Measurements from ENCODE around the gene SLCO1A2. TPM values are rescaled to one million over a fixed set of nuclear protein-coding genes. Genes with fewer than 3 reads are reported as not detected.

Gene SLCO1A2
- total and polyA plus RNA-seq, 2 of the 8 experiments (the other 6 are each of a cell fraction or from before 2014, with no cell fraction given): 2.9 to 5.1 TPM

GRCh38 chr12:21300632-21301031 is 34.1 kb downstream of the SLCO1A2 start:
- no peak overlapping the region for H2BK20ac ChIP-seq (ENCODE audit: low read length)
- no peak overlapping the region for H2BK12ac ChIP-seq (ENCODE audit: low read depth, low read length)
- TF ChIP-seq EZH2 (IDR thresholded peaks at IDR 0.05; ENCODE audit: low read depth, low read length, severe bottlenecking) (no peak), SP1 (IDR thresholded peaks at IDR 0.05; ENCODE audit: low read depth, low read length) (no peak), SIN3A (conservative IDR thresholded peaks at IDR 0.05 in 1 of 2, IDR thresholded peaks at IDR 0.05 in 1 of 2; ENCODE audit: low read depth in 1 of 2, low read length in 2 of 2) (no peak), ASH2L (IDR thresholded peaks at IDR 0.05; ENCODE audit: low read length) (no peak), SIX5 (IDR thresholded peaks at IDR 0.05; ENCODE audit: low read depth, low read length) (no peak)
- no peak overlapping the region for H3K23ac ChIP-seq (ENCODE audit: insufficient read length)
- H3K4me1 ChIP-seq (replicated peaks in 1 of 4; ENCODE audit: control insufficient read depth in 3 of 4, insufficient read depth in 4 of 4, low read length in 3 of 4): no peaks in the 10 kb centered on the region
- DNase-seq (ENCODE audit: low read depth in 1 of 2, low spot score in 2 of 2): no peak
- no peak overlapping the region for H3K4me3 ChIP-seq (ENCODE audit: extremely low read depth in 1 of 4, insufficient read depth in 2 of 4, low read depth in 3 of 4, low read length in 4 of 4)
- H3K36me3 ChIP-seq (ENCODE audit: control insufficient read depth in 2 of 4, insufficient read depth in 4 of 4, low read length in 3 of 4): no peaks in the 10 kb centered on the region
- H4K5ac ChIP-seq (ENCODE audit: insufficient read length, low read depth, low read length): no peak overlapping the region
- H2BK120ac ChIP-seq (replicated peaks; ENCODE audit: low read depth, low read length): no peak overlapping the region
- no peak overlapping the region for H3K27ac ChIP-seq (ENCODE audit: low read depth, low read length)
- no peak overlapping the region for H2AFZ ChIP-seq (ENCODE audit: low read length)
- H2BK15ac ChIP-seq (ENCODE audit: low read length): no peak overlapping the region
- H3K79me1 ChIP-seq (ENCODE audit: low read depth, low read length): no peaks in the 10 kb centered on the region
- H4K8ac ChIP-seq (ENCODE audit: extremely low read depth, insufficient read depth, low read length): no peak overlapping the region
- CTCF ChIA-PET (ENCODE audit: partially characterized antibody): interaction anchor here (1.0 to 5.1 kb wide), 4 partner anchors 9 to 150 kb away, joined by 3 to 27 read pairs (median 4); no protein-coding TSS in a partner anchor
- H4K20me1 ChIP-seq (replicated peaks in 1 of 2; ENCODE audit: control insufficient read depth in 1 of 2, insufficient read depth in 2 of 2, low read length in 2 of 2): no peaks in the 10 kb centered on the region
- no peak overlapping the region for H3K4me2 ChIP-seq (ENCODE audit: insufficient read depth in 1 of 2, low read depth in 2 of 2, low read length in 2 of 2)
- FAIRE-seq: no peak
- no peaks in the 10 kb centered on the region for H3K79me2 ChIP-seq (ENCODE audit: control insufficient read depth in 1 of 2, insufficient read depth in 2 of 2, low read length in 2 of 2)
- H2AK5ac ChIP-seq (ENCODE audit: low read depth, low read length): no peak overlapping the region
- H3K9ac ChIP-seq (replicated peaks in 1 of 4; ENCODE audit: extremely low read depth in 1 of 4, low read depth in 3 of 4, low read length in 3 of 4): no peak overlapping the region
- H2BK5ac ChIP-seq (ENCODE audit: low read depth, low read length): no peak overlapping the region
- H3K27me3 ChIP-seq (replicated peaks in 1 of 4; ENCODE audit: control insufficient read depth in 3 of 4, extremely low read depth in 1 of 4, insufficient read depth in 3 of 4, low read length in 3 of 4): no peaks in the 10 kb centered on the region
- H3K23me2 ChIP-seq (ENCODE audit: low read depth, low read length): no peaks in the 10 kb centered on the region
- H3K4ac ChIP-seq (replicated peaks; ENCODE audit: insufficient read length, low read depth, low read length): no peak overlapping the region
- 95% methylated on average over 1 of the region's 1 CpG; no CpG with 5 or more reads in 1 of the 2 experiments for WGBS, 2 experiments (ENCODE audit: extremely low coverage in 1 of 2, insufficient coverage in 1 of 2, insufficient read length in 1 of 2, insufficient replicate concordance in 2 of 2, low coverage in 1 of 2, low lambda C conversion rate in 2 of 2, missing lambda C conversion rate in 1 of 2)
- no peak overlapping the region for H3K14ac ChIP-seq (ENCODE audit: insufficient read length)
- POLR2A ChIA-PET (ENCODE audit: partially characterized antibody): interaction anchor here (0.8 to 1.5 kb wide), 2 partner anchors 8 to 201 kb away, joined by 3 to 4 read pairs; partner anchors contain the start of genes GOLT1B and RECQL
- no peak overlapping the region for H3K18ac ChIP-seq (ENCODE audit: extremely low read depth, low read length)
- H4K91ac ChIP-seq (replicated peaks; ENCODE audit: insufficient read length, low read length): no peak overlapping the region
- H3K56ac ChIP-seq (replicated peaks; ENCODE audit: insufficient read length, low read depth, low read length): no peak overlapping the region
- H3K9me3 ChIP-seq (ENCODE audit: insufficient read depth in 2 of 2, low read depth in 1 of 2, low read length in 1 of 2): no peaks in the 10 kb centered on the region

All from H1 (cell line).